ENCODE results near the gene AHRR.
"Not testable (repeated sequence)": the region's sequence is repeated elsewhere in the genome, so short reads cannot be mapped to it uniquely, and the experiment has no call there.

GRCh38 chr5:384576-384975 is 63.1 kb downstream of the AHRR start:
- not testable (repeated sequence) for TF ChIP-seq CTCF (IDR thresholded peaks at IDR 0.05); POLR2AphosphoS5 (IDR thresholded peaks at IDR 0.05; ENCODE audit: insufficient read depth in 1 of 2, low read depth in 1 of 2)
